Caco-2 (cell line): ENCODE results near the gene SMIM29. TPM values are rescaled to one million over a fixed set of nuclear protein-coding genes. Genes with fewer than 3 reads are reported as not detected.
A peak's percentile ranks its signal among the peaks of the same experiment; 100 is the strongest.
"Not testable (repeated sequence)": the region's sequence is repeated elsewhere in the genome, so short reads cannot be mapped to it uniquely, and the experiment has no call there.

ENCODE experiments used
- BruUV-seq: library from RNA; stranded (reverse); fragments of 400-500 nt; replicated peaks from 2 replicates; lab custom pipeline; 2021; lab: Mats Ljungman, UMichigan
- CTCF ChIA-PET: fragments of 300-600 bp; sonication (Branson Sonifier 250); formaldehyde crosslinking; loops from one replicate; lab custom pipeline; 2022; ENCODE audit warnings: antibody characterized with exemption; lab: Charles Lee
- POLR2A ChIA-PET: fragments of 300-600 bp; sonication (Branson Sonifier 250); formaldehyde crosslinking; loops from one replicate; lab custom pipeline; 2022; ENCODE audit warnings: antibody characterized with exemption; lab: Charles Lee
- DNase-seq, 2 experiments: peaks; one replicate each; pipeline versions ENCODE4 v3.0.0 to v3.0.0-alpha.2; 2020 to 2022
- H3K27me3 ChIP-seq: replicated peaks from 2 replicates; pipeline ENCODE4 v1.6.0; 2011; ENCODE audit warnings: low read length; ENCODE audit not compliant: control insufficient read depth, insufficient read depth
- H3K36me3 ChIP-seq: 2 replicates; pipeline ENCODE4 v1.5.1; 2011; ENCODE audit warnings: low read length; ENCODE audit not compliant: control insufficient read depth, insufficient read depth
- H3K4me1 ChIP-seq: fragments of 250-450 bp; sonication (Bioruptor Pico); 2 replicates; pipeline ENCODE4 v1.5.1; 2020; ENCODE audit warnings: mild to moderate bottlenecking
- H3K4me3 ChIP-seq: 2 replicates; pipeline ENCODE4 v1.5.1; 2011; ENCODE audit warnings: low read depth, mild to moderate bottlenecking, control low read depth, low read length
- H3K9me3 ChIP-seq: fragments of 250-450 bp; sonication (Bioruptor Pico); 2 replicates; pipeline ENCODE4 v1.5.1; 2020; ENCODE audit warnings: mild to moderate bottlenecking, moderate library complexity
- H3K27ac Mint-ChIP-seq: one replicate; pipeline ENCODE4 v1.8.0; 2022; ENCODE audit warnings: mixed read lengths; ENCODE audit not compliant: unreplicated experiment
- H3K27me3 Mint-ChIP-seq: one replicate; pipeline ENCODE4 v1.8.0; 2022; ENCODE audit warnings: mixed read lengths; ENCODE audit not compliant: insufficient read depth, unreplicated experiment
- H3K36me3 Mint-ChIP-seq: one replicate; pipeline ENCODE4 v1.8.0; 2022; ENCODE audit warnings: mild to moderate bottlenecking, mixed read lengths; ENCODE audit not compliant: insufficient read depth, unreplicated experiment
- H3K4me1 Mint-ChIP-seq: one replicate; pipeline ENCODE4 v1.8.0; 2022; ENCODE audit warnings: low read depth, mixed read lengths; ENCODE audit not compliant: unreplicated experiment
- H3K4me3 Mint-ChIP-seq: one replicate; pipeline ENCODE4 v1.8.0; 2022; ENCODE audit warnings: mild to moderate bottlenecking, moderate library complexity, mixed read lengths; ENCODE audit not compliant: unreplicated experiment
- H3K9me3 Mint-ChIP-seq: one replicate; pipeline ENCODE4 v1.8.0; 2022; ENCODE audit warnings: mixed read lengths; ENCODE audit not compliant: unreplicated experiment
- intact Hi-C: fragments of 100-400 bp; cut with micrococcal nuclease; formaldehyde crosslinking; loops from one replicate; pipeline ENCODE4 v1.10.0; 2022; ENCODE audit not compliant: unreplicated experiment
- total RNA-seq: library from RNA; stranded (reverse); gene quantifications from 2 replicates; pipeline ENCODE4 v1.2.3, GENCODE V29; 2022
- TF ChIP-seq, protein P1 (sequence below), 2 experiments: fragments of 200-600 bp in 1 of 2; IDR thresholded peaks; 1 replicate in 1 of 2; 2 replicates in 1 of 2; pipeline versions ENCODE4 v1.5.1 to v1.8.0; 2011 to 2022; ENCODE audit warnings: antibody characterized with exemption in 1 of 2, control low read depth in 1 of 2, inconsistent platforms in 1 of 2, low read depth in 1 of 2, low read length in 1 of 2, mild to moderate bottlenecking in 1 of 2, moderate library complexity in 1 of 2; ENCODE audit not compliant: insufficient read depth in 1 of 2, severe bottlenecking in 1 of 2, unreplicated experiment in 1 of 2

SMIM29 gene
- total RNA-seq, 1 experiment from 2014 or later = 16.0 TPM

DNA sequence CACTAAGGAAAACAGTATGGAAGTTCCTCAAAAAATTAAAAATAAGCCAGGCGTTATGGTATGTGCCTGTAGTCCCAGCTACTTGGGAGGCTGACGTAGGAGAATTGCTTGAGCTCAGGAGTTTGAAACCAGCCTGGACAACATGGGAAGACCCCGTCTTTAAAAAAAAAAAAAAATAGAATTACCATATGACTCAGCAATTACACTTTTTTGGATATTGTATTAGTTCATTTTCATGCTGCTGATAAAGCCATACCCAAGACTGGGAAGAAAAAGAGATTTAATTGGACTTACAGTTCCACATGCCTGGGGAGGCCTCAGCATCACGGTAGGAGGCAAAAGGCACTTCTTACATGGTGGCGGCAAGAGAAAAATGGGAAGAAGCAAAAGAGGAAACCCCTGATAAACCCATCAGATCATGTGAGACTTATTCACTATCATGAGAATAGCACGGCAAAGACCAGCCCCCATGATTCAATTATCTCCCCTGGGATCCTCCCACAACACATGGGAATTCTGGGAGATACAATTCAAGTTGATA, 10.8 kb upstream of the SMIM29 start:
- CTCF ChIA-PET = no interaction called here
- Mint-ChIP-seq H3K4me3 (no peak overlapping the region), H3K4me1 (no peaks in the 10 kb centered on the region), H3K9me3 (peaks cover 11% of the 10 kb centered on the region), H3K27ac (no peak overlapping the region), H3K36me3 (no peaks in the 10 kb centered on the region), H3K27me3 (no peaks in the 10 kb centered on the region)
- Histone ChIP-seq H3K36me3 (no peaks in the 10 kb centered on the region), H3K27me3 (no peaks in the 10 kb centered on the region), H3K4me1 (no peaks in the 10 kb centered on the region), H3K9me3 (no peaks in the 10 kb centered on the region), H3K4me3 (no peak overlapping the region)
- POLR2A ChIA-PET = no interaction called here
- BruUV-seq = no TSS peak
- TF ChIP-seq, protein P1, sequence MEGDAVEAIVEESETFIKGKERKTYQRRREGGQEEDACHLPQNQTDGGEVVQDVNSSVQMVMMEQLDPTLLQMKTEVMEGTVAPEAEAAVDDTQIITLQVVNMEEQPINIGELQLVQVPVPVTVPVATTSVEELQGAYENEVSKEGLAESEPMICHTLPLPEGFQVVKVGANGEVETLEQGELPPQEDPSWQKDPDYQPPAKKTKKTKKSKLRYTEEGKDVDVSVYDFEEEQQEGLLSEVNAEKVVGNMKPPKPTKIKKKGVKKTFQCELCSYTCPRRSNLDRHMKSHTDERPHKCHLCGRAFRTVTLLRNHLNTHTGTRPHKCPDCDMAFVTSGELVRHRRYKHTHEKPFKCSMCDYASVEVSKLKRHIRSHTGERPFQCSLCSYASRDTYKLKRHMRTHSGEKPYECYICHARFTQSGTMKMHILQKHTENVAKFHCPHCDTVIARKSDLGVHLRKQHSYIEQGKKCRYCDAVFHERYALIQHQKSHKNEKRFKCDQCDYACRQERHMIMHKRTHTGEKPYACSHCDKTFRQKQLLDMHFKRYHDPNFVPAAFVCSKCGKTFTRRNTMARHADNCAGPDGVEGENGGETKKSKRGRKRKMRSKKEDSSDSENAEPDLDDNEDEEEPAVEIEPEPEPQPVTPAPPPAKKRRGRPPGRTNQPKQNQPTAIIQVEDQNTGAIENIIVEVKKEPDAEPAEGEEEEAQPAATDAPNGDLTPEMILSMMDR (IDR thresholded peaks at IDR 0.05; ENCODE audit: insufficient read depth in 1 of 2, low read depth in 1 of 2, low read length in 1 of 2, severe bottlenecking in 1 of 2, unreplicated experiment in 1 of 2) = no peak
- no peak for DNase-seq
- intact Hi-C loops = no loop called here

DNA sequence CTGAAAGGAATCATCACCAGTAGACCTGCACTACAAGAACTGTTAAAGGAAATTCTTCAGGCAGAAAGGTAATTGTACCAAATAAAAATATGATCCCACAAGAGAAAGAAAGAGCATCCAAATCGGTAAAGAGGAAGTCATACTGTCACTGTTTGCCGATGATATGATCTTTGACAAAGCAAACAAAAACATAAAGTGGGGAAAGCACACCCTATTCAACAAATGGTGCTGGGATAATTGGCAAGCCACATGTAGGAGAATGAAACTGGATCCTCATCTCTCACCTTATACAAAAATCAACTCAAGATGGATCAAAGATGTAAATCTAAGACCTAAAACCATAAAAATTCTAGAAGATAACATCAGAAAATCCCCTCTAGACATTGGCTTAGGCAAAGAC, 3.6 kb upstream of the SMIM29 start:
- H3K36me3 Mint-ChIP-seq, intact Hi-C loops, H3K27me3 Mint-ChIP-seq, DNase-seq, POLR2A ChIA-PET, H3K9me3 Mint-ChIP-seq, H3K4me1 Mint-ChIP-seq, H3K27ac Mint-ChIP-seq, H3K4me3 Mint-ChIP-seq, H3K4me1 ChIP-seq, H3K4me3 ChIP-seq, CTCF ChIA-PET, H3K27me3 ChIP-seq, BruUV-seq, H3K9me3 ChIP-seq, H3K36me3 ChIP-seq: not testable (repeated sequence)

DNA sequence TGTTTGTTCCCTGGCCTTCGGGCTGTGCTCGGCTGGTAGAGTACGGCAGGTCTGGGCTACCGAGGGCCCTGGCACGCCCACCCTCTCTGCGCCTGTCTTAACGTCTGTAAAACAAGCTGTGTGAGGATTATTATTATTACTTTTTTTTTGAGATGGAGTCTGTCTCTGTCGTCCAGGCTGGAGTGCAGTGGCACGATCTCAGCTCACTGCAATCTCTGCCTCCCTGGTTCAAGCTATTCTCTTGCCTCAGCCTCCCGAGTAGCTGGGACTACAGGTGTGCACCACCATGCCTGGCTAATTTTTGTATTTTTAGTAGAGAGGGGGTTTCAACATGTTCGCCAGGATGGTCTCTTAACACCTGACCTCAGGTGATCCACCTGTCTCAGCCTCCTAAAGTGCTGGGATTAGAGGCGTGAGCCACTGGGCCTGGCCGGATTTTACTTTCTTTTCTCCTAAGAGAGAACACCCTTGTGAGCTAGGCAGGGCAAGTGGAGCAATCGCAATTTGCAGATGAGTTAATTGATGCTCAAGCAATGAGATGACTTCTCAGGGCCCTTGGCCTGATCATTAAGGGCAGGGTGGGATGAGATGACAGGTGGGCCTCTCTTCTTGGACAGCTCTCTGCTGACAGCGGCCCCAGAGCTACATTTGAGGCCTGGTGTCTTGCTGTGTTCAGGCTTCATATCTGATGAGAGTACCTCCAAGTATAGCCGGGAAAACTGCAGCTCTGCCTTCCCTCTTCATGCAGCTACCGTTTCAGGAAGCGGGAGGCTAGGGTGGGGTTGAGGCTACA, 859 bp upstream of the SMIM29 start:
- H3K4me3 ChIP-seq = peak overlapping the region; percentile 59
- no peaks in the 10 kb centered on the region for H3K27me3 Mint-ChIP-seq
- H3K4me3 Mint-ChIP-seq = peak overlapping the region; percentile 87
- no peaks in the 10 kb centered on the region for H3K9me3 ChIP-seq
- H3K4me1 ChIP-seq = peaks cover 8% of the 10 kb centered on the region; the same call in 1 of the 2 replicates
- H3K36me3 Mint-ChIP-seq = peaks cover 35% of the 10 kb centered on the region
- ChIA-PET POLR2A (interaction anchor here (0.5 to 3.0 kb wide), 4 partner anchors 102 to 177 kb away, joined by 5 to 17 read pairs (median 6); no protein-coding TSS in a partner anchor), CTCF (interaction anchor here (0.6 to 4.9 kb wide), 6 partner anchors 13 to 176 kb away, joined by 3 to 115 read pairs (median 6); partner anchors contain the start of genes HMGA1 and RPS10)
- peaks cover 7% of the 10 kb centered on the region for H3K4me1 Mint-ChIP-seq
- no peaks in the 10 kb centered on the region for H3K36me3 ChIP-seq
- TF ChIP-seq, protein P1 (IDR thresholded peaks at IDR 0.05; ENCODE audit: insufficient read depth in 1 of 2, low read depth in 1 of 2, low read length in 1 of 2, severe bottlenecking in 1 of 2, unreplicated experiment in 1 of 2) = no peak
- no peaks in the 10 kb centered on the region for H3K9me3 Mint-ChIP-seq
- no TSS peak for BruUV-seq
- peak overlapping the region; percentile 89 for H3K27ac Mint-ChIP-seq
- no peak for DNase-seq
- intact Hi-C loops = loop anchor here (1.0 to 10.0 kb wide), 4 partner anchors 52 to 355 kb away; partner anchors contain the start of gene NUDT3
- no peaks in the 10 kb centered on the region for H3K27me3 ChIP-seq
